ENCODE measurements around the gene OTUD1.
A peak's percentile ranks its signal among the peaks of the same experiment; 100 is the strongest.
"Not testable (repeated sequence)": the region's sequence is repeated elsewhere in the genome, so short reads cannot be mapped to it uniquely, and the experiment has no call there.

Gene OTUD1

GRCh38 chr10:23438547-23439451 lies at the start of gene OTUD1:
TSS of gene OTUD1 (plus strand) at chr10:23439075. CDS start at chr10:23439458, 383 bp downstream.
- DNase-seq (ENCODE audit: low read depth): peak; percentile 86

GRCh38 chr10:23390408-23390807 lies 48.5 kb upstream of the OTUD1 start:
- DNase-seq (ENCODE audit: low read depth): not testable (repeated sequence)

- no peak for DNase-seq (ENCODE audit: low read depth)
These were observed 48.1 kb upstream of the OTUD1 start for GRCh38 chr10:23390809-23391208.

GRCh38 chr10:23391821-23392220 lies 47.1 kb upstream of the OTUD1 start:
- DNase-seq (ENCODE audit: low read depth): no peak

GRCh38 chr10:23395017-23395416 lies 43.9 kb upstream of the OTUD1 start:
- DNase-seq (ENCODE audit: low read depth): no peak

GRCh38 chr10:23396695-23397094 lies 42.2 kb upstream of the OTUD1 start:
- DNase-seq (ENCODE audit: low read depth): no peak

GRCh38 chr10:23399701-23400144 lies 39.2 kb upstream of the OTUD1 start:
- no peak for DNase-seq (ENCODE audit: low read depth)

- DNase-seq (ENCODE audit: low read depth): no peak
These were observed 36.0 kb upstream of the OTUD1 start for GRCh38 chr10:23402856-23403255.

GRCh38 chr10:23403278-23403677 lies 35.6 kb upstream of the OTUD1 start:
- no peak for DNase-seq (ENCODE audit: low read depth)

GRCh38 chr10:23403719-23404118 lies 35.2 kb upstream of the OTUD1 start:
- DNase-seq (ENCODE audit: low read depth): no peak

- no peak for DNase-seq (ENCODE audit: low read depth)
These were observed 34.4 kb upstream of the OTUD1 start for GRCh38 chr10:23404461-23404980.

GRCh38 chr10:23405540-23405939 lies 33.3 kb upstream of the OTUD1 start:
- no peak for DNase-seq (ENCODE audit: low read depth)

- DNase-seq (ENCODE audit: low read depth): no peak
These were observed 32.5 kb upstream of the OTUD1 start for GRCh38 chr10:23406409-23406808.

- no peak for DNase-seq (ENCODE audit: low read depth)
These were observed 30.4 kb upstream of the OTUD1 start for GRCh38 chr10:23408330-23408976.

GRCh38 chr10:23412223-23412622 lies 26.7 kb upstream of the OTUD1 start:
- DNase-seq (ENCODE audit: low read depth): no peak

- DNase-seq (ENCODE audit: low read depth): no peak
These were observed 25.2 kb upstream of the OTUD1 start for GRCh38 chr10:23413629-23414089.

- DNase-seq (ENCODE audit: low read depth): no peak
These were observed 24.2 kb upstream of the OTUD1 start for GRCh38 chr10:23414658-23415057.

GRCh38 chr10:23417254-23417653 lies 21.6 kb upstream of the OTUD1 start:
- DNase-seq (ENCODE audit: low read depth): no peak

GRCh38 chr10:23418051-23418681 lies 20.7 kb upstream of the OTUD1 start:
- no peak for DNase-seq (ENCODE audit: low read depth)

- DNase-seq (ENCODE audit: low read depth): no peak
These were observed 19.7 kb upstream of the OTUD1 start for GRCh38 chr10:23419201-23419600.

GRCh38 chr10:23419655-23420329 lies 19.1 kb upstream of the OTUD1 start:
- no peak for DNase-seq (ENCODE audit: low read depth)

- DNase-seq (ENCODE audit: low read depth): no peak
These were observed 17.5 kb upstream of the OTUD1 start for GRCh38 chr10:23421397-23421796.

All from stimulated activated CD8-positive, alpha-beta memory T cell treated with anti-CD3 and anti-CD28 coated beads, Interleukin-12 subunit alpha, Interleukin-12 subunit beta, amount 100 ng/mL, for 4 hours (primary cell).